T-cell (primary cell): ENCODE measurements around the gene CLHC1. TPM values are rescaled to one million over a fixed set of nuclear protein-coding genes. Genes with fewer than 3 reads are reported as not detected.

Source experiments
- ATAC-seq, 4 experiments: fragments of 200-7000 bp in 3 of 4; fragments of 150-1000 bp in 1 of 4; cut with Tn5 transposase; replicated peaks in 1 of 4; 1 replicate in 3 of 4; 2 replicates in 1 of 4; pipeline ENCODE4 v1.10.0; 2021; ENCODE audit warnings: moderate library complexity in 3 of 4, mild to moderate bottlenecking in 2 of 4, moderate number of reproducible peaks in 1 of 4
- CTCF ChIA-PET, 2 donors: fragments of 300-600 bp; sonication (Branson Sonifier 250); formaldehyde crosslinking; loops; one replicate each; lab custom pipeline; 2022; ENCODE audit warnings: antibody characterized with exemption in 2 of 2; lab: Charles Lee
- POLR2A ChIA-PET, 2 donors: fragments of 300-600 bp; sonication (Branson Sonifier 250); formaldehyde crosslinking; loops; one replicate each; lab custom pipeline; 2022; ENCODE audit warnings: antibody characterized with exemption in 2 of 2; lab: Charles Lee
- DNase-seq, 35 experiments: peaks; one replicate each; pipeline versions ENCODE4 v3.0.0 to v3.0.0-alpha.2; 2013 to 2023
- H3K27ac ChIP-seq: one replicate; pipeline ENCODE4 v1.5.1; 2013; ENCODE audit warnings: low read length
- H3K27me3 ChIP-seq, 2 experiments: replicated peaks in 1 of 2; 1 replicate in 1 of 2; 2 replicates in 1 of 2; pipeline versions ENCODE4 v1.6.1 to v1.7.0; 2013; ENCODE audit warnings: low read length in 1 of 2, mixed read lengths in 1 of 2; ENCODE audit not compliant: control insufficient read depth in 2 of 2, insufficient read depth in 2 of 2; ENCODE audit errors: extremely low read depth in 1 of 2
- H3K36me3 ChIP-seq, 2 donors: 1 replicate in 1 of 2; 2 replicates in 1 of 2; pipeline versions ENCODE4 v1.6.1 to v1.7.0; 2013; ENCODE audit warnings: low read length in 1 of 2; ENCODE audit not compliant: control insufficient read depth in 2 of 2, insufficient read depth in 1 of 2; ENCODE audit errors: extremely low read depth in 1 of 2
- H3K4me1 ChIP-seq, 2 experiments: 1 replicate in 1 of 2; 2 replicates in 1 of 2; pipeline versions ENCODE4 v1.6.1 to v1.7.0; 2013; ENCODE audit warnings: low read length in 2 of 2, mixed read lengths in 1 of 2; ENCODE audit not compliant: insufficient read depth in 2 of 2, control insufficient read depth in 1 of 2; ENCODE audit errors: extremely low read depth in 1 of 2
- H3K4me3 ChIP-seq, 2 donors: 1 replicate in 1 of 2; 2 replicates in 1 of 2; pipeline versions ENCODE4 v1.5.1 to v1.7.0; 2013; ENCODE audit warnings: mild to moderate bottlenecking in 2 of 2, low read length in 1 of 2, moderate library complexity in 1 of 2; ENCODE audit not compliant: control insufficient read depth in 1 of 2; ENCODE audit errors: extremely low read depth in 1 of 2
- H3K9me3 ChIP-seq: 2 replicates; pipeline ENCODE4 v1.7.0; 2013
- H3K27ac Mint-ChIP-seq, 2 donors: one replicate each; pipeline ENCODE4 v1.8.0; 2020 to 2021; ENCODE audit warnings: mild to moderate bottlenecking in 2 of 2, mixed read lengths in 2 of 2
- H3K27me3 Mint-ChIP-seq, 2 donors: one replicate each; pipeline ENCODE4 v1.8.0; 2021 to 2022; ENCODE audit warnings: mixed read lengths in 2 of 2
- H3K36me3 Mint-ChIP-seq: one replicate; pipeline ENCODE4 v1.8.0; 2021; ENCODE audit warnings: mixed read lengths
- H3K4me1 Mint-ChIP-seq, 3 donors: one replicate each; pipeline ENCODE4 v1.8.0; 2020 to 2022; ENCODE audit warnings: mixed read lengths in 3 of 3, mild to moderate bottlenecking in 1 of 3
- H3K4me3 Mint-ChIP-seq, 3 donors: one replicate each; pipeline ENCODE4 v1.8.0; 2020 to 2022; ENCODE audit warnings: mild to moderate bottlenecking in 3 of 3, mixed read lengths in 3 of 3, moderate library complexity in 3 of 3
- H3K9me3 Mint-ChIP-seq, 3 donors: one replicate each; pipeline ENCODE4 v1.8.0; 2020 to 2022; ENCODE audit warnings: mixed read lengths in 3 of 3
- WGBS: methylation state at CpG from one replicate; pipeline ENCODE4 v1.1.5; 2013; ENCODE audit warnings: missing lambda C conversion rate; ENCODE audit not compliant: insufficient coverage; 5-methylcytosine and 5-hydroxymethylcytosine counted together
- total RNA-seq, 35 experiments: library from RNA in 6 of 35; stranded (reverse) in 6 of 35; fragments of 120-200 nt in 1 of 35; gene quantifications; one replicate each; pipeline versions ENCODE4 v1.2.1 to v1.2.4 and lab custom pipeline; 2013 to 2026

Gene CLHC1
- total RNA-seq, 5 donors from 2014 or later (not counting 1 experiment from before 2014, with no cell fraction given), result 5.7 to 14.3 (median 9.2) TPM

GRCh38 chr2:55223958-55224760 is 7.9 kb downstream of the CLHC1 start:
- CTCF ChIA-PET, result interaction anchor here (0.7 to 2.1 kb wide), 5 partner anchors 9 to 520 kb away, joined by 3 to 9 read pairs (median 3); partner anchors contain the start of genes CLHC1 (in 1 of the 2) and RPS27A (in 1 of the 2)
- peaks cover 0 to 5% (median 0%) of the 10 kb centered on the region in 3 donors for H3K9me3 Mint-ChIP-seq

GRCh38 chr2:55213822-55214221 is 18.3 kb downstream of the CLHC1 start:
- DNase-seq (no peak), ATAC-seq (no peak)
- H3K27me3 ChIP-seq, result no peaks in the 10 kb centered on the region
- no peaks in the 10 kb centered on the region for H3K9me3 ChIP-seq
- POLR2A ChIA-PET, result interaction anchor here (0.6 to 1.7 kb wide), 2 partner anchors 287 to 306 kb away, joined by 3 read pairs; no protein-coding TSS in a partner anchor
- no peak overlapping the region for H3K4me3 ChIP-seq
- H3K36me3 ChIP-seq, result no peaks in the 10 kb centered on the region
- Mint-ChIP-seq H3K4me3 (no peak overlapping the region), H3K4me1 (no peaks in the 10 kb centered on the region), H3K27ac (no peak overlapping the region), H3K36me3 (no peaks in the 10 kb centered on the region), H3K9me3 (no peaks in the 10 kb centered on the region), H3K27me3 (no peaks in the 10 kb centered on the region)
- H3K27ac ChIP-seq, result no peak overlapping the region
- CTCF ChIA-PET, result no interaction called here
- H3K4me1 ChIP-seq, result no peaks in the 10 kb centered on the region

More at GRCh38 chr2:55223958-55224760, 7.9 kb downstream of the CLHC1 start:
- H3K27me3 Mint-ChIP-seq, result no peaks in the 10 kb centered on the region
- H3K36me3 Mint-ChIP-seq, result no peaks in the 10 kb centered on the region
- peaks cover 0 to 4% of the 10 kb centered on the region in 2 donors for H3K36me3 ChIP-seq
- H3K4me3 ChIP-seq, result peak overlapping the region in 1 of 2 donors; percentile 54
- WGBS, result 96% methylated on average over 23 of the region's 25 CpGs
- peak overlapping the region; percentile 83 to 86 for H3K27ac Mint-ChIP-seq
- peaks cover 22 to 31% of the 10 kb centered on the region in 2 experiments for H3K4me1 ChIP-seq
- peaks cover 41 to 51% (median 50%) of the 10 kb centered on the region in 3 donors for H3K4me1 Mint-ChIP-seq
- peak overlapping the region; percentile 77 to 85 (median 79) for H3K4me3 Mint-ChIP-seq
- no peaks in the 10 kb centered on the region for H3K9me3 ChIP-seq
- POLR2A ChIA-PET, result interaction anchor here (0.5 to 3.9 kb wide), 12 partner anchors 8 to 895 kb away, joined by 3 to 14 read pairs (median 4); partner anchors contain the start of genes CLHC1 (in 2 of the 2), RPS27A (in 2 of the 2) and RTN4 (in 1 of the 2)
- no peaks in the 10 kb centered on the region for H3K27me3 ChIP-seq
- peak in 4 of 35 experiments; percentile 5 to 30 (median 8) for DNase-seq
- peak overlapping the region; percentile 73 for H3K27ac ChIP-seq
- ATAC-seq, result no peak

GRCh38 chr2:55204950-55205349 is 27.1 kb downstream of the CLHC1 start:
- no peak overlapping the region for H3K4me3 Mint-ChIP-seq
- ChIA-PET CTCF (interaction anchor here in 1 of 2 donors (0.7 kb wide), 1 partner anchor 183 kb away, joined by 3 read pairs; no protein-coding TSS in a partner anchor), POLR2A (no interaction called here)
- H3K27me3 Mint-ChIP-seq, result no peaks in the 10 kb centered on the region
- Histone ChIP-seq H3K9me3 (no peaks in the 10 kb centered on the region), H3K36me3 (peaks cover 0 to under 1% of the 10 kb centered on the region in 2 donors), H3K27ac (no peak overlapping the region), H3K4me3 (no peak overlapping the region), H3K4me1 (no peaks in the 10 kb centered on the region), H3K27me3 (no peaks in the 10 kb centered on the region)
- WGBS, result no CpG with 5 or more reads among the region's 2 CpGs
- H3K27ac Mint-ChIP-seq, result no peak overlapping the region
- DNase-seq, result no peak
- H3K9me3 Mint-ChIP-seq, result peaks cover 6 to 31% (median 17%) of the 10 kb centered on the region in 3 donors
- H3K36me3 Mint-ChIP-seq, result peaks cover 39% of the 10 kb centered on the region
- no peak for ATAC-seq
- H3K4me1 Mint-ChIP-seq, result no peaks in the 10 kb centered on the region

- ChIA-PET CTCF (no interaction called here), POLR2A (no interaction called here)
- Mint-ChIP-seq H3K9me3 (peaks cover 6 to 35% (median 19%) of the 10 kb centered on the region in 3 donors), H3K27me3 (no peaks in the 10 kb centered on the region), H3K27ac (no peak overlapping the region), H3K4me1 (no peaks in the 10 kb centered on the region), H3K36me3 (peaks cover 41% of the 10 kb centered on the region), H3K4me3 (no peak overlapping the region)
- Histone ChIP-seq H3K27ac (no peak overlapping the region), H3K36me3 (peaks cover 0 to 3% of the 10 kb centered on the region in 2 donors), H3K27me3 (no peaks in the 10 kb centered on the region), H3K9me3 (no peaks in the 10 kb centered on the region), H3K4me3 (no peak overlapping the region), H3K4me1 (no peaks in the 10 kb centered on the region)
- no CpG with 5 or more reads among the region's 3 CpGs for WGBS
- no peak for DNase-seq
- no peak for ATAC-seq
These were observed 27.6 kb downstream of the CLHC1 start for GRCh38 chr2:55204536-55204935.

GRCh38 chr2:55200416-55200815 is 31.7 kb downstream of the CLHC1 start:
- H3K36me3 Mint-ChIP-seq, result peaks cover 63% of the 10 kb centered on the region
- H3K9me3 ChIP-seq, result no peaks in the 10 kb centered on the region
- no peak for ATAC-seq

GRCh38 chr2:55196526-55196925 is 35.6 kb downstream of the CLHC1 start:
- CTCF ChIA-PET, result interaction anchor here in 1 of 2 donors (0.7 kb wide), 1 partner anchor 15 kb away, joined by 4 read pairs; no protein-coding TSS in a partner anchor

More at GRCh38 chr2:55200416-55200815, 31.7 kb downstream of the CLHC1 start:
- no peak for DNase-seq
- no peaks in the 10 kb centered on the region for H3K4me1 ChIP-seq
- H3K27me3 ChIP-seq, result no peaks in the 10 kb centered on the region
- H3K27ac ChIP-seq, result no peak overlapping the region
- Mint-ChIP-seq H3K27ac (no peak overlapping the region), H3K4me1 (no peaks in the 10 kb centered on the region), H3K27me3 (no peaks in the 10 kb centered on the region), H3K9me3 (peaks cover 6 to 39% (median 22%) of the 10 kb centered on the region in 3 donors), H3K4me3 (no peak overlapping the region)
- ChIA-PET POLR2A (no interaction called here), CTCF (no interaction called here)
- WGBS, result 100% methylated on average over 1 of the region's 1 CpG
- no peak overlapping the region for H3K4me3 ChIP-seq
- peaks cover 0 to 3% of the 10 kb centered on the region in 2 donors for H3K36me3 ChIP-seq

More at GRCh38 chr2:55196526-55196925, 35.6 kb downstream of the CLHC1 start:
- Mint-ChIP-seq H3K4me3 (no peak overlapping the region), H3K4me1 (no peaks in the 10 kb centered on the region), H3K36me3 (peaks cover 47% of the 10 kb centered on the region), H3K27me3 (no peaks in the 10 kb centered on the region), H3K9me3 (peaks cover 3 to 27% (median 19%) of the 10 kb centered on the region in 3 donors), H3K27ac (no peak overlapping the region)
- no peak overlapping the region for H3K4me3 ChIP-seq
- H3K27ac ChIP-seq, result no peak overlapping the region
- no peaks in the 10 kb centered on the region for H3K9me3 ChIP-seq
- DNase-seq, result no peak
- H3K4me1 ChIP-seq, result no peaks in the 10 kb centered on the region
- POLR2A ChIA-PET, result no interaction called here
- WGBS, result 83% methylated on average over 1 of the region's 2 CpGs
- H3K36me3 ChIP-seq, result peaks cover 0 to 3% of the 10 kb centered on the region in 2 donors
- ATAC-seq, result no peak
- no peaks in the 10 kb centered on the region for H3K27me3 ChIP-seq
